HG03066 (cell line): Measurements from ENCODE around the gene IRAK4.

ENCODE experiments used
- ATAC-seq: cut with Tn5 transposase; IDR thresholded peaks from one replicate; pipeline ENCODE4 v1.9.1; 2021; ENCODE audit warnings: low read depth; ENCODE audit not compliant: unreplicated experiment

Gene IRAK4

GRCh38 chr12:43764528-43764927 is 5.8 kb downstream of the IRAK4 start:
- ATAC-seq: no peak

- ATAC-seq: no peak
Measured at GRCh38 chr12:43766291-43766690, 7.5 kb downstream of the IRAK4 start.

- ATAC-seq: no peak
Measured at GRCh38 chr12:43776498-43776897, 17.7 kb downstream of the IRAK4 start.

GRCh38 chr12:43786899-43787693 is 28.3 kb downstream of the IRAK4 start:
- ATAC-seq: no peak

DNA sequence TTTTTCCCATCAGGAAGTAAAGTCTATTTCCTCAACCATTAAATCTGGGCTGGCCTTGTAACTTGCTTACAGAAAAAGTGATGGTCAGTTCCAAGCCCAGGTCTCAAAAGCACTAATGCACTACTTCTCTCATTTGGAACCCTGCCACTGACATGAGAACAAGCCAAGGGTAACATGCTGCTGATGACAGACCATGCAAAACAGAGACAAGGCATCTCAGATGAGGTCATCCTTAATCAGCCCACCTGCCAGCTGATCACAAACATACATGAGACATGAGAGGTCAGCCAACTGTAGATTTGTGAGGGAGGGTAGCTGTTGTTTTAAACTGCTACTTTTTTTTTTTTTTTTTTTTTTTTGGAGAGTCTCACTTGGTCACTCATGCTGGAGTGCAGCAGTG is 31.2 kb downstream of the IRAK4 start:
- ATAC-seq: no peak

DNA sequence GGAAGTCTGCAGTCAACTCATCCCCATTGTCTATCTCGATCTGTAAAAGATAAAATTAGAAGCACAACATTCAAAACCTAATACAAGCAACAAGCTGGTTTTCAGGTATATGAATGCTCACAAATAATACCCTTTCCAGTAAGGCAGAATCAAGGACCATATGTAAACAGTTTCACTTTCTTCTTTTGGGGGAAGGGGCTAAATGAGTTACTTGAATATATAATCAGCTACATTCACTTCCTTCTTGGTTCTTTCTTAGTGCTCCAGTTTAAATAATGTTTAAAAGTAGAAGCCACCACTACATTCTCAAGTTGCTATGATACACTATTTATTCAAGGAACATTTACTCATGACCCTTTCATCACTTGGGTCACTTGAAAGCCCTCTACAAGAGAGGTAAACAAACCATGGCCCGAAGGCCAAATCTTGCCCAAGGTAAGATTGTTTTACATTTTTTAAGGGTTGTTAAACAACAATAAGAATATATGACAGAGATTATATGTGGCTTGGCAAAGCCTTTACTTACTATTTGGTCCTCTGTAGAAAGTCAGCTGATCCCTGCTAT is 37.0 kb downstream of the IRAK4 start:
- ATAC-seq: no peak

DNA sequence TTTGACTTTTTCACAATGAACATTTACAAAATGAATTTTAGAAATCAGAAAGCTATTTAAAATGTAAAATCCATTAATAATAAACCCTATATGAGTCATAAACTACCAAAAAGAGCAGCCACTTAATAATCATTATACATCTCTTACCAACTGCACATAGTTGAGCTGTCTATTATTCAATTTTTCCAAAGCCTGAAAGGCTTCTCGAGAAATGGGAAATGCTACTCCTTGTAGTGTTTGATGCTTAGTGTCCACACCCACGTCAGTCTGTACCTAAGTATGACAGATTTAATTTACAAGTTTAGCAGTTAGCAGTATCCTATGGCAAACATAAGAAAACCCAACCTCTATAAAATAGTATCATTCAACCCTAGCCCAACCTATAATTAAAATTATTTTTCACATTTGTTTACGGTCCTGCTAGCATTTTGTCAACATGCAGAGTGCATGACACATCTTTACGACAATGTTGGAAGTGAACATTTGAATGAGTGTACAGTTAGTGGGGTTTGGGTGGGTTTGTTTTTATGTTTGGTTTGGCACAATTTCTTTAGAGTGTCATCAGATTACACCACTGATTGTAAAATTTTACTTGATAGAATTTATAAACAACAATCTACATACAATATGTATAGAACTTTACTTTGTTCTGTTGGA is 38.9 kb downstream of the IRAK4 start:
- ATAC-seq: no peak

DNA sequence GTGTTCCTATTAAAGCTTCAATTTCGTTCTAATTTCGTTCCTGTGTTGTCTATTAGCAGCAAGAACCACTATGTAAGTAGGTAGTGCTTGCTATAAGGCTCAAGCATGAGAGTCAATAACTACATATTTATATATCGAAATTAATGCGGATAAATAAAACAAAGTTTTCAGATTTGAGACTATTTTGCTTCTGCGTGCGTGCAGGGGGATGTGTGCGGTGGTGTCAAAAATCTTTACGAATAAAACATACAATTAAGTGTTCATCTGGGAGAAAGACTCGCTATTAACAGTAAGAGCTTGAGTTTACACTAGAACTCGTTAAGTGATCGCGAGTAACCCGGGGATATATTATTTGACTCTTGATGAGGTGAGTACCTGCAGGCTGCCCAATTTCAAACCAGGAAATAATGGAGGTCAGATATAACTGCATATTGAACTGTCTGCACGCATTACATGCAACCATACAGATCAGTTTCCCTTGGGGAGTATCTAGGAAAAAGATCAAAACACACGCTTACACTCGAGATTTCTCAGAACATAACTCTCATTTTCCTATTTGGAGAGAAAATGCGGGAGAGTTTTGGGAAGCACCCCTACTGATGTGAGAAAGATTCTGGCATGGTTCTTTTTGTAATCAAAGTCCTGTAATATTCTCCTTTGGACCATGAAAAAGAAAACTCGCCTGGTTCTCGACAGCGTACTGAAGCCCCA is 46.6 kb downstream of the IRAK4 start:
- no peak for ATAC-seq

GRCh38 chr12:43805860-43806736 is 47.3 kb downstream of the IRAK4 start, which contains the start of gene TWF1:
Gene TWF1, minus strand, starts transcription at chr12:43806317. Its CDS starts 72 bp downstream, at chr12:43806245.
- ATAC-seq: peak; percentile 95

DNA sequence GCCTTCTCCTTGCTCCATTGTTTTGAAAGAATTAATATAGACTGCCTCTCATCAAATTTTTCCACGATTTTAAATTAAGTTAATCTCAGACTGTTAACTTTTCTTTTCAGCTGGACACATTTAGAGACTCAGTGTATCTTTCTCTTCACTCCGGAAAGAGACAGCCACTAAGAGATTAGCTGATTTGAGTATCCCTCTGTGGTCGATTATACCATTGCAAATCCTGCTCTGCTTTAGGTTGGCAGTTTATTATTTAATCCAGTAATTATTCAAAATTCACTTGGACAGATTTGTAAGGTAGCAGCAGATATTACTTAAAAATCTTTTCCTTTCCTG is 48.0 kb downstream of the IRAK4 start:
- ATAC-seq: no peak

DNA sequence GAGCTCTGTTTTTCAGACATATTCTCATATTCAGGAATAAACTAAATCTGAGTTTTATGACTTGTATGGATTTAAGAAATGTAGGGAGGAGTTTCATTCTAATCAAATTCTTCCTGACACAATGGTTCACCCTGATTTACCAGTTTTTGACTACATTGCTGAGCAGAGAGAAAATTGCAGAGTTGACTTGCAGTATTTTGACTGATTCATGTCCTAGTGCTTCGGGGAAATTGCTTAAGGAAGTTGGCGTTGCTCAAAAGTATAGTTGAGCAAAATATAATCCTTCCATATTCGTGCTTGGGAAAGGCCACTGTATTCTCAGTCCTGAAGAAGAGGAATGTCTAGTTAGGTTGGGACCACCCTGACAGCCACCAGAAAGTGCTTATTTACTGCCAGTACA is 48.6 kb downstream of the IRAK4 start:
- ATAC-seq: no peak

DNA sequence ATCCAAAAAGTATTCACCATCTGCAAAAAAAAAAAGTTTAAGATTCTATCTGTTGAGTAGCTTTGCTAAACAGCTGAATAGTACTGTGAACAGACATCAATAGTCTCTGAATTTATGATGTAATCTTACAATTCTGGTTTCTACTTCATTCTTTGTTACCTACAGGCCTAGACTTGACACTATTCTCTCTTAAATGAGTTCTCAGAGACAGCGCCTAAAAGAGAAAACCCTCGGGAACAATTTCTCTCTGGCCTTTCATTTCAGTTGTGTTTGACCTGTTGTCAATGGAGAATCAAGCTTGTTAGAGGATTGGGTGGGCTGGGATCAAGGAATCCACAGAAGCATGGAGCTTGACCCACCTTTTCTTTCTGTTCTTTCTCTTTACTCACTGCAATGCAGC is 53.3 kb downstream of the IRAK4 start:
- ATAC-seq: no peak

DNA sequence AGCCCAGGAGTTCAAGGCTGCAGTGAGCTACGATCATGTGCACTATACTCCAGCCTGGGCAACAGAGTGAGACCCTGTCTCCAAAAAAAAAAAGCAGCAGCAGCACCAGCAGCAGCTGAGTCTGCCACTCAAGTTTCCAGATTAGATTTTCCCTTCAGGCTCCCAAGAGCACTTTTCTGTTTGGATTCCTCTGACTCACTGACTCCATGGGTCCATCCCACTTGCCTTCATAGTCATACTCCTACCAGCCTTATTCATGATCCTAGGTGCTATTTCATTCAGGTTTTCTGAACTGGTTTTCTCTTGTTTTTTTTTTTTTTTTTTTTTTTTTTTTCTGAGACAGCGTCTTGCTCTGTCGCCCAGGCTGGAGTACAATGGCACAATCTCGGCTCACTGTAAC is 54.2 kb downstream of the IRAK4 start:
- ATAC-seq: no peak

- ATAC-seq: no peak
Measured at GRCh38 chr12:43815416-43815815, 56.7 kb downstream of the IRAK4 start.

GRCh38 chr12:43816168-43816567 is 57.4 kb downstream of the IRAK4 start:
- ATAC-seq: no peak

DNA sequence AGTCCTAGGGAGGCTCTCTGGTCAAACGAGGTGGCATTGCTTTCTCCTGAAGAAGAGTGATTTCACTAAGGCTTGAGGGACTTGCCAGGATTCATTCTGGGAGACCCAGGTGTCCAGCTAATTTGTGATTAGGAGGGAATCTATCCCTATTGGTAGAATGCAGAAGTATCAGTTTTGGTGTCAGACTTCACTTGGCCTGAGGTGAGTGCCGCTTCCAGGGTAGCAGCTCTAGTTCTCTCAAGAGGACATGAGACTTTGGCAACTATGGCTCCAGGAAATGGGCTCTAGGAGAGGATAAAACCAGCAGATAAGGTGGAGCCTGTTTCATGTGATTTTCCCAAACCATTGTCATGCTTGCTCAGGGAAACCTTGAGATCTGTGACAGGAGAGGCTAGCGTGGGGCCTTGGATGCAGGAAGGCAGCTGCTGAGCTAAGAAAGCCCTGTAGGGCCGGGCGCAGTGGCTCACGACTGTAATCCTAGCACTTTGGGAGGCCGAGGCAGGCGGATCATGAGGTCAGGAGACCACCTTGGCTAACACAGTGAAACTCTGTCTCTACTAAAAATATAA is 65.5 kb downstream of the IRAK4 start:
- no peak for ATAC-seq

GRCh38 chr12:43826681-43827080 is 67.9 kb downstream of the IRAK4 start:
- ATAC-seq: no peak

DNA sequence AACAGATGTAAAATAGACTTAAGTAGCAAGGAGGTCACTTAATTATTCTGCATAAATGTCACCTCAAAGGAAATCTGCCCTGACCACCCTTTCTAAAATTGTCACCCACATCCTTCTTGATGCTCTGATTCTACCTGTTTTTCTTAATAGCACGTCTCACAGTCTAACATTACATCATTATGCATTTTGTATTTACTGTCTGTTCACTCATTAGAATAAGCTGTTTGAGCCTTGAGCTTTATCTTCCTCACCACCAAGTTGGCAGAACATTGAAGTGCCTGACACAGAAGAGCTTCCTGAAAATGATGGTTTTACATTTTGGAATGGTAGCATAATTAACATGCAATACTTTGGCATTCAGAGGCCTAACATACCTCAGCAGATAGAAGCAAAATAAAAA is 68.3 kb downstream of the IRAK4 start:
- ATAC-seq: no peak

DNA sequence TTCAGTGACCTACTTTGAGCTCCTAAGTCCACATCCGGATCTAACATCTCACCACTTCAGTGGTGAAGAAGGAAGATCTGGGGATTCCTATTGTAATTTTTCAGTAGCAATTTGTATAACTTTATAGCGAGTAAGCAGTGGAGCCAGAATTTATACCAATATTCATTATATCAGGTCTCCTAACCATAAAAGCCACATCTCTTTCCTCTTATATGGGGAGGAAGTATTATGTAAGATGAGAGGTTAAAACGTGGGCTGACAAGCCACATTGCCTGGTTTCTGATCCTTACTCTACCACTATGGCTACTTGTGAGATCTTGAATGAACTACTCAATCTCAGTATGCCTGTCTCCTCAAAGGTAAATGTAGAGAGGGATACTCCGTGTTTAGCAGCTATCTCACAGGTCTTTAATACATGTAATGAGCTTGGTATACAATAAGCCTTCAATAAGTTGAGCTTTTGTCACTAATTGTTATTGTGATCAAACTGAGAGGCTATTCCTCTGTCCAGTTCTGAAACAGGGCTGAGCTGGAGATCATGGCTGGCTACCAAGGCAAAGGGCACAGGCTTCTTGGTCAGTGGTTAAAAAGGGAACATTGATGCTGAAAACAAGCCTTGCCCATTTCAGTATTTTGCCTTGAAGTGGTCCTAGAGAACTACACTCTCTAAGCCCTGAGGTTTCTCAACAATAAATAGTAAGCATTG is 73.9 kb downstream of the IRAK4 start:
- no peak for ATAC-seq
